ENCODE results near the gene ABI3BP. TPM values are rescaled to one million over a fixed set of nuclear protein-coding genes. Genes with fewer than 3 reads are reported as not detected.

Gene ABI3BP
- total and polyA plus RNA-seq, 10 of the 15 experiments (the other 5 are each of a cell fraction or from before 2014, with no cell fraction given) = 0.03 to 0.42 (median 0.11) TPM; not detected in 4

DNA sequence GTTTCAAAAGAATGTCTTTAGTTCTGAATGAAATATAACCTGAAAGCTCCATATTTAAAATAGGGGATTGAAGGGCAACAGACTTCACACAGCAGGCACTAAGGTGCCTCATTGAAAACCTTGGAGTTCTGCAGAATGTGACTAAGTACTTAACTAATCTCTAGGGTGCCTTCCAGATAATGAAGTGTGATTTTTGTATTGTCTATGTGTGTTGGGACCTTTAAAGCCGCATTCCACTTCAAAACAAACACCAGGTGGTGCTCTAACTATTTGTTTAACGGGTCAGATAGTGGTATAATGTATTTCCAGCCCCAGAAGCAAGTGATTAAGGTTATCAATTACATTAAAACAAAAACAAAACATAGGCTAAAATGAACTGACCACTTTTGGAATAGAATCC is 255.9 kb downstream of the ABI3BP start (continued):
- TF ChIP-seq, protein P1, sequence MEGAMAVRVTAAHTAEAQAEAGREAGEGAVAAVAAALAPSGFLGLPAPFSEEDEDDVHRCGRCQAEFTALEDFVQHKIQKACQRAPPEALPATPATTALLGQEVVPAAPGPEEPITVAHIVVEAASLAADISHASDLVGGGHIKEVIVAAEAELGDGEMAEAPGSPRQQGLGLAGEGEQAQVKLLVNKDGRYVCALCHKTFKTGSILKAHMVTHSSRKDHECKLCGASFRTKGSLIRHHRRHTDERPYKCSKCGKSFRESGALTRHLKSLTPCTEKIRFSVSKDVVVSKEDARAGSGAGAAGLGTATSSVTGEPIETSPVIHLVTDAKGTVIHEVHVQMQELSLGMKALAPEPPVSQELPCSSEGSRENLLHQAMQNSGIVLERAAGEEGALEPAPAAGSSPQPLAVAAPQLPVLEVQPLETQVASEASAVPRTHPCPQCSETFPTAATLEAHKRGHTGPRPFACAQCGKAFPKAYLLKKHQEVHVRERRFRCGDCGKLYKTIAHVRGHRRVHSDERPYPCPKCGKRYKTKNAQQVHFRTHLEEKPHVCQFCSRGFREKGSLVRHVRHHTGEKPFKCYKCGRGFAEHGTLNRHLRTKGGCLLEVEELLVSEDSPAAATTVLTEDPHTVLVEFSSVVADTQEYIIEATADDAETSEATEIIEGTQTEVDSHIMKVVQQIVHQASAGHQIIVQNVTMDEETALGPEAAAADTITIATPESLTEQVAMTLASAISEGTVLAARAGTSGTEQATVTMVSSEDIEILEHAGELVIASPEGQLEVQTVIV (IDR thresholded peaks at IDR 0.05; ENCODE audit: borderline replicate concordance, partially characterized antibody) = no peak
- TF ChIP-seq STAT1 (conservative IDR thresholded peaks at IDR 0.05) (no peak), RAD21 (IDR thresholded peaks at IDR 0.05; ENCODE audit: insufficient read depth, low read depth, low read length) (peak; percentile 39; the same call in 1 of the 2 replicates), BMI1 (IDR thresholded peaks at IDR 0.05; ENCODE audit: borderline replicate concordance) (no peak), NR2F1 (conservative IDR thresholded peaks at IDR 0.05) (no peak), KDM1A (IDR thresholded peaks at IDR 0.05; ENCODE audit: borderline replicate concordance) (no peak), SMARCA5 (IDR thresholded peaks at IDR 0.05) (no peak), SMC3 (IDR thresholded peaks at IDR 0.05; ENCODE audit: borderline replicate concordance, low read length) (peak; percentile 9; the same call in 1 of the 2 replicates)
- TF ChIP-seq, protein P2, sequence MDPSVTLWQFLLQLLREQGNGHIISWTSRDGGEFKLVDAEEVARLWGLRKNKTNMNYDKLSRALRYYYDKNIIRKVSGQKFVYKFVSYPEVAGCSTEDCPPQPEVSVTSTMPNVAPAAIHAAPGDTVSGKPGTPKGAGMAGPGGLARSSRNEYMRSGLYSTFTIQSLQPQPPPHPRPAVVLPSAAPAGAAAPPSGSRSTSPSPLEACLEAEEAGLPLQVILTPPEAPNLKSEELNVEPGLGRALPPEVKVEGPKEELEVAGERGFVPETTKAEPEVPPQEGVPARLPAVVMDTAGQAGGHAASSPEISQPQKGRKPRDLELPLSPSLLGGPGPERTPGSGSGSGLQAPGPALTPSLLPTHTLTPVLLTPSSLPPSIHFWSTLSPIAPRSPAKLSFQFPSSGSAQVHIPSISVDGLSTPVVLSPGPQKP (IDR thresholded peaks at IDR 0.05; ENCODE audit: low read depth, low read length) = no peak
- TF ChIP-seq, protein P3, sequence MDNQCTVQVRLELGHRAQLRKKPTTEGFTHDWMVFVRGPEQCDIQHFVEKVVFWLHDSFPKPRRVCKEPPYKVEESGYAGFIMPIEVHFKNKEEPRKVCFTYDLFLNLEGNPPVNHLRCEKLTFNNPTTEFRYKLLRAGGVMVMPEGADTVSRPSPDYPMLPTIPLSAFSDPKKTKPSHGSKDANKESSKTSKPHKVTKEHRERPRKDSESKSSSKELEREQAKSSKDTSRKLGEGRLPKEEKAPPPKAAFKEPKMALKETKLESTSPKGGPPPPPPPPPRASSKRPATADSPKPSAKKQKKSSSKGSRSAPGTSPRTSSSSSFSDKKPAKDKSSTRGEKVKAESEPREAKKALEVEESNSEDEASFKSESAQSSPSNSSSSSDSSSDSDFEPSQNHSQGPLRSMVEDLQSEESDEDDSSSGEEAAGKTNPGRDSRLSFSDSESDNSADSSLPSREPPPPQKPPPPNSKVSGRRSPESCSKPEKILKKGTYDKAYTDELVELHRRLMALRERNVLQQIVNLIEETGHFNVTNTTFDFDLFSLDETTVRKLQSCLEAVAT (IDR thresholded peaks at IDR 0.05) = no peak
